Measurements from ENCODE around the gene EIF3B. TPM values are rescaled to one million over a fixed set of nuclear protein-coding genes. Genes with fewer than 3 reads are reported as not detected.
"Not testable (repeated sequence)": the region's sequence is repeated elsewhere in the genome, so short reads cannot be mapped to it uniquely, and the experiment has no call there.

The EIF3B gene
- total and polyA plus RNA-seq, 4 donors = 82.5 to 133 (median 96.0) TPM

DNA sequence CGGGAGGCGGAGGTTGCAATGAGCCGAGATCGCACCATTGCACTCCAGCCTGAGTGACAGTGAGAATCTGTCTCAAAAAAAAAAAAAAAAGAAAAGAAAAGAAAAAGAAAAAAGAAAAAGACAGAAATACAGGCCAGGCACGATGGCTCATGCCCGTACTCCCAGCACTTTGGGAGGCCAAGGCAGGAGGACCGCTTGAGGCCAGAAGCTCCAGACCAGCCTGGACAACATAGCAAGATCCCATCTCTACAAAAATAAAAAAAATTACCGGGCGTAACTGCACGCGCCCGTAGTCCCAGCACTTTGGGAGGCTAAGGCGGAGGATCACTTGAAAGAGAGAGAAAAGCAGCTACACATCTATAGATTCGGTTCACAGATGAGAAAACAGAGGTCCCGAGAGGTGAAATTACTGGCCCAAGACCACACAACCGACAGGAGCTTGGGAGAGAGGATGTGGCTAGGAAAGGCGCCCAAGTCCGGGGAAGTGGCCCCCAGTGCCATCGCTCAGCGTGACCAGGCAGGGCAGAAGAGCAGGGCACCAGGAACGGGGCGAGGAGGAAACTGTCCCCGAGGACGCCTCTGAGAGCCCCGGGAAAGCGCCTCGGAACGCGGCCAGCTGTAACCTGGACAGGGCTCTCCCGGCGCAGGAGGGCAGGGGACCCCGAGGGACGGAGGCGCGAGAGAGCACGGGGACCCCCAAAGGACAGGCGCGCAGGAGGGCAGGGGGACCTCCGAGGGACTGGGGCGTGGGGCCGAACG lies 41.0 kb upstream of the EIF3B start:
- DNase-seq (peak in 1 of 3 donors; percentile 10), ATAC-seq (ENCODE audit: insufficient read depth, low FRiP score) (peak; percentile 12)
- Histone ChIP-seq H3K36me3 (ENCODE audit: control insufficient read depth in 4 of 4, insufficient read depth in 4 of 4, low read length in 4 of 4) (peaks cover 0 to 4% (median 1%) of the 10 kb centered on the region in 4 donors), H3K27ac (ENCODE audit: low read depth in 1 of 2, low read length in 1 of 2) (peak overlapping the region in 1 of 2 donors; percentile 89), H3K4me3 (peak overlapping the region; percentile 81), H3K9me3 (ENCODE audit: control insufficient read depth in 4 of 4, insufficient read depth in 3 of 4, low read length in 3 of 4) (peaks cover 0 to 2% (median 0%) of the 10 kb centered on the region in 4 donors), H3K9ac (ENCODE audit: insufficient read depth in 1 of 2, low read length in 2 of 2) (peak overlapping the region; percentile 8 to 28), H3K27me3 (ENCODE audit: control insufficient read depth in 3 of 3, insufficient read depth in 3 of 3, low read length in 2 of 3) (no peaks in the 10 kb centered on the region), H3K4me1 (ENCODE audit: control insufficient read depth in 5 of 5, insufficient read depth in 5 of 5, low read length in 5 of 5) (peaks cover 0 to 8% (median 4%) of the 10 kb centered on the region in 5 donors)
- TF ChIP-seq, protein P1, sequence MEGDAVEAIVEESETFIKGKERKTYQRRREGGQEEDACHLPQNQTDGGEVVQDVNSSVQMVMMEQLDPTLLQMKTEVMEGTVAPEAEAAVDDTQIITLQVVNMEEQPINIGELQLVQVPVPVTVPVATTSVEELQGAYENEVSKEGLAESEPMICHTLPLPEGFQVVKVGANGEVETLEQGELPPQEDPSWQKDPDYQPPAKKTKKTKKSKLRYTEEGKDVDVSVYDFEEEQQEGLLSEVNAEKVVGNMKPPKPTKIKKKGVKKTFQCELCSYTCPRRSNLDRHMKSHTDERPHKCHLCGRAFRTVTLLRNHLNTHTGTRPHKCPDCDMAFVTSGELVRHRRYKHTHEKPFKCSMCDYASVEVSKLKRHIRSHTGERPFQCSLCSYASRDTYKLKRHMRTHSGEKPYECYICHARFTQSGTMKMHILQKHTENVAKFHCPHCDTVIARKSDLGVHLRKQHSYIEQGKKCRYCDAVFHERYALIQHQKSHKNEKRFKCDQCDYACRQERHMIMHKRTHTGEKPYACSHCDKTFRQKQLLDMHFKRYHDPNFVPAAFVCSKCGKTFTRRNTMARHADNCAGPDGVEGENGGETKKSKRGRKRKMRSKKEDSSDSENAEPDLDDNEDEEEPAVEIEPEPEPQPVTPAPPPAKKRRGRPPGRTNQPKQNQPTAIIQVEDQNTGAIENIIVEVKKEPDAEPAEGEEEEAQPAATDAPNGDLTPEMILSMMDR (IDR thresholded peaks at IDR 0.05; ENCODE audit: control extremely low read depth, extremely low read depth) = no peak
- 24 to 31% methylated on average over 34 to 42 of the region's 42 CpGs for WGBS, 2 donors

- peak within 1 kb of the TSS in 1 of 2 donors; percentile 89 for H3K27ac ChIP-seq (ENCODE audit: low read depth in 1 of 2, low read length in 1 of 2)
- peak within 1 kb of the TSS; percentile 81 for H3K4me3 ChIP-seq
- H3K36me3 ChIP-seq (ENCODE audit: control insufficient read depth in 4 of 4, insufficient read depth in 4 of 4, low read length in 4 of 4) = peaks cover 0 to 4% (median 1%) of the 10 kb centered on the region in 4 donors
- H3K9ac ChIP-seq (ENCODE audit: insufficient read depth in 1 of 2, low read length in 2 of 2) = peak within 1 kb of the TSS; percentile 8 to 28
- DNase-seq (peak; percentile 84 to 94 (median 91)), ATAC-seq (ENCODE audit: insufficient read depth, low FRiP score) (peak; percentile 100)
- no peaks in the 10 kb centered on the region for H3K27me3 ChIP-seq (ENCODE audit: control insufficient read depth in 3 of 3, insufficient read depth in 3 of 3, low read length in 2 of 3)
- TF ChIP-seq, protein P1 (IDR thresholded peaks at IDR 0.05; ENCODE audit: control extremely low read depth, extremely low read depth) = no peak
- H3K4me1 ChIP-seq (ENCODE audit: control insufficient read depth in 5 of 5, insufficient read depth in 5 of 5, low read length in 5 of 5) = peaks cover 0 to 8% (median 4%) of the 10 kb centered on the region in 5 donors
- 1 to 3% methylated on average over 11 to 77 of the region's 78 CpGs for WGBS, 2 donors
- H3K9me3 ChIP-seq (ENCODE audit: control insufficient read depth in 4 of 4, insufficient read depth in 3 of 4, low read length in 3 of 4) = peaks cover 0 to 2% (median 0%) of the 10 kb centered on the region in 4 donors
These were observed 40.2 kb upstream of the EIF3B start, which contains the start of gene SNX8 for GRCh38 chr7:2314209-2314955. SNX8 (minus strand) TSS chr7:2314441; CDS start chr7:2314421, 20 bp downstream.

GRCh38 chr7:2314956-2315530 lies 39.6 kb upstream of the EIF3B start:
- not testable (repeated sequence) for H3K36me3 ChIP-seq (ENCODE audit: control insufficient read depth in 4 of 4, insufficient read depth in 4 of 4, low read length in 4 of 4); H3K4me1 ChIP-seq (ENCODE audit: control insufficient read depth in 5 of 5, insufficient read depth in 5 of 5, low read length in 5 of 5); DNase-seq; H3K27me3 ChIP-seq (ENCODE audit: control insufficient read depth in 3 of 3, insufficient read depth in 3 of 3, low read length in 2 of 3); ATAC-seq (ENCODE audit: insufficient read depth, low FRiP score); H3K9me3 ChIP-seq (ENCODE audit: control insufficient read depth in 4 of 4, insufficient read depth in 3 of 4, low read length in 3 of 4); H3K4me3 ChIP-seq; H3K9ac ChIP-seq (ENCODE audit: insufficient read depth in 1 of 2, low read length in 2 of 2)
- 72 to 77% methylated on average over 3 of the region's 3 CpGs for whole genome bisulfite sequencing, 2 donors
- peak overlapping the region in 1 of 2 donors; percentile 40 for H3K27ac ChIP-seq (ENCODE audit: low read depth in 1 of 2, low read length in 1 of 2)

Measured in lung (tissue), 12 donors.